Measurements from ENCODE around the gene VSIG4.
"Not testable (repeated sequence)": the region's sequence is repeated elsewhere in the genome, so short reads cannot be mapped to it uniquely, and the experiment has no call there.

DNA sequence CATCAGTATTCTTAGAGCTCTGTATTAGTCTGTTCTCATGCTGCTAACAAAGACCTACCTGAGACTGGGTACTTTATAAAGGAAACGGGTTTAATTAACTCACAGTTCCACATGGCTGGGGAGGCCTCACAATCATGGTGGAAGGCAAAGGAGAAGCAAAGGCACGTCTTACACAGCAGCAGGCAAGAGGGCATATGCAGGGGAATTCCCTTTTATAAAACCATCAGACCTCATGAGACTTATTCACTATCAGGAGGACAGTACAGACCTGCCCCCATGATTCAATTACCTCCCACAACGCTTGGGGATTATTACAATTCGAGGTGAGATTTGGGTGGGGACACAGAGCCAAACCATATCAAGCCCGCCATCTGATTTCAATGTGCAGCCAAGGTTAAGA, 17.1 kb upstream of the VSIG4 start:
- not testable (repeated sequence) for TF ChIP-seq ESRRA (CRISPR knock-in tag; IDR thresholded peaks at IDR 0.05; ENCODE audit: low read depth); PHF5A (CRISPR knock-in tag; IDR thresholded peaks at IDR 0.05; ENCODE audit: low read depth, unreplicated experiment); ARNTL (CRISPR knock-in tag; IDR thresholded peaks at IDR 0.05)
- TF ChIP-seq, protein P1, sequence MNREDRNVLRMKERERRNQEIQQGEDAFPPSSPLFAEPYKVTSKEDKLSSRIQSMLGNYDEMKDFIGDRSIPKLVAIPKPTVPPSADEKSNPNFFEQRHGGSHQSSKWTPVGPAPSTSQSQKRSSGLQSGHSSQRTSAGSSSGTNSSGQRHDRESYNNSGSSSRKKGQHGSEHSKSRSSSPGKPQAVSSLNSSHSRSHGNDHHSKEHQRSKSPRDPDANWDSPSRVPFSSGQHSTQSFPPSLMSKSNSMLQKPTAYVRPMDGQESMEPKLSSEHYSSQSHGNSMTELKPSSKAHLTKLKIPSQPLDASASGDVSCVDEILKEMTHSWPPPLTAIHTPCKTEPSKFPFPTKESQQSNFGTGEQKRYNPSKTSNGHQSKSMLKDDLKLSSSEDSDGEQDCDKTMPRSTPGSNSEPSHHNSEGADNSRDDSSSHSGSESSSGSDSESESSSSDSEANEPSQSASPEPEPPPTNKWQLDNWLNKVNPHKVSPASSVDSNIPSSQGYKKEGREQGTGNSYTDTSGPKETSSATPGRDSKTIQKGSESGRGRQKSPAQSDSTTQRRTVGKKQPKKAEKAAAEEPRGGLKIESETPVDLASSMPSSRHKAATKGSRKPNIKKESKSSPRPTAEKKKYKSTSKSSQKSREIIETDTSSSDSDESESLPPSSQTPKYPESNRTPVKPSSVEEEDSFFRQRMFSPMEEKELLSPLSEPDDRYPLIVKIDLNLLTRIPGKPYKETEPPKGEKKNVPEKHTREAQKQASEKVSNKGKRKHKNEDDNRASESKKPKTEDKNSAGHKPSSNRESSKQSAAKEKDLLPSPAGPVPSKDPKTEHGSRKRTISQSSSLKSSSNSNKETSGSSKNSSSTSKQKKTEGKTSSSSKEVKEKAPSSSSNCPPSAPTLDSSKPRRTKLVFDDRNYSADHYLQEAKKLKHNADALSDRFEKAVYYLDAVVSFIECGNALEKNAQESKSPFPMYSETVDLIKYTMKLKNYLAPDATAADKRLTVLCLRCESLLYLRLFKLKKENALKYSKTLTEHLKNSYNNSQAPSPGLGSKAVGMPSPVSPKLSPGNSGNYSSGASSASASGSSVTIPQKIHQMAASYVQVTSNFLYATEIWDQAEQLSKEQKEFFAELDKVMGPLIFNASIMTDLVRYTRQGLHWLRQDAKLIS (CRISPR knock-in tag; IDR thresholded peaks at IDR 0.05) = not testable (repeated sequence)
- TF ChIP-seq, protein P2, sequence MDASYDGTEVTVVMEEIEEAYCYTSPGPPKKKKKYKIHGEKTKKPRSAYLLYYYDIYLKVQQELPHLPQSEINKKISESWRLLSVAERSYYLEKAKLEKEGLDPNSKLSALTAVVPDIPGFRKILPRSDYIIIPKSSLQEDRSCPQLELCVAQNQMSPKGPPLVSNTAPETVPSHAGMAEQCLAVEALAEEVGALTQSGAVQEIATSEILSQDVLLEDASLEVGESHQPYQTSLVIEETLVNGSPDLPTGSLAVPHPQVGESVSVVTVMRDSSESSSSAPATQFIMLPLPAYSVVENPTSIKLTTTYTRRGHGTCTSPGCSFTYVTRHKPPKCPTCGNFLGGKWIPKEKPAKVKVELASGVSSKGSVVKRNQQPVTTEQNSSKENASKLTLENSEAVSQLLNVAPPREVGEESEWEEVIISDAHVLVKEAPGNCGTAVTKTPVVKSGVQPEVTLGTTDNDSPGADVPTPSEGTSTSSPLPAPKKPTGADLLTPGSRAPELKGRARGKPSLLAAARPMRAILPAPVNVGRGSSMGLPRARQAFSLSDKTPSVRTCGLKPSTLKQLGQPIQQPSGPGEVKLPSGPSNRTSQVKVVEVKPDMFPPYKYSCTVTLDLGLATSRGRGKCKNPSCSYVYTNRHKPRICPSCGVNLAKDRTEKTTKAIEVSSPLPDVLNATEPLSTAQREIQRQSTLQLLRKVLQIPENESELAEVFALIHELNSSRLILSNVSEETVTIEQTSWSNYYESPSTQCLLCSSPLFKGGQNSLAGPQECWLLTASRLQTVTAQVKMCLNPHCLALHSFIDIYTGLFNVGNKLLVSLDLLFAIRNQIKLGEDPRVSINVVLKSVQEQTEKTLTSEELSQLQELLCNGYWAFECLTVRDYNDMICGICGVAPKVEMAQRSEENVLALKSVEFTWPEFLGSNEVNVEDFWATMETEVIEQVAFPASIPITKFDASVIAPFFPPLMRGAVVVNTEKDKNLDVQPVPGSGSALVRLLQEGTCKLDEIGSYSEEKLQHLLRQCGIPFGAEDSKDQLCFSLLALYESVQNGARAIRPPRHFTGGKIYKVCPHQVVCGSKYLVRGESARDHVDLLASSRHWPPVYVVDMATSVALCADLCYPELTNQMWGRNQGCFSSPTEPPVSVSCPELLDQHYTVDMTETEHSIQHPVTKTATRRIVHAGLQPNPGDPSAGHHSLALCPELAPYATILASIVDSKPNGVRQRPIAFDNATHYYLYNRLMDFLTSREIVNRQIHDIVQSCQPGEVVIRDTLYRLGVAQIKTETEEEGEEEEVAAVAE (CRISPR knock-in tag; IDR thresholded peaks at IDR 0.05; ENCODE audit: borderline replicate concordance) = not testable (repeated sequence)
- TF ChIP-seq, protein P3, sequence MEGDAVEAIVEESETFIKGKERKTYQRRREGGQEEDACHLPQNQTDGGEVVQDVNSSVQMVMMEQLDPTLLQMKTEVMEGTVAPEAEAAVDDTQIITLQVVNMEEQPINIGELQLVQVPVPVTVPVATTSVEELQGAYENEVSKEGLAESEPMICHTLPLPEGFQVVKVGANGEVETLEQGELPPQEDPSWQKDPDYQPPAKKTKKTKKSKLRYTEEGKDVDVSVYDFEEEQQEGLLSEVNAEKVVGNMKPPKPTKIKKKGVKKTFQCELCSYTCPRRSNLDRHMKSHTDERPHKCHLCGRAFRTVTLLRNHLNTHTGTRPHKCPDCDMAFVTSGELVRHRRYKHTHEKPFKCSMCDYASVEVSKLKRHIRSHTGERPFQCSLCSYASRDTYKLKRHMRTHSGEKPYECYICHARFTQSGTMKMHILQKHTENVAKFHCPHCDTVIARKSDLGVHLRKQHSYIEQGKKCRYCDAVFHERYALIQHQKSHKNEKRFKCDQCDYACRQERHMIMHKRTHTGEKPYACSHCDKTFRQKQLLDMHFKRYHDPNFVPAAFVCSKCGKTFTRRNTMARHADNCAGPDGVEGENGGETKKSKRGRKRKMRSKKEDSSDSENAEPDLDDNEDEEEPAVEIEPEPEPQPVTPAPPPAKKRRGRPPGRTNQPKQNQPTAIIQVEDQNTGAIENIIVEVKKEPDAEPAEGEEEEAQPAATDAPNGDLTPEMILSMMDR (CRISPR knock-in tag; IDR thresholded peaks at IDR 0.05) = not testable (repeated sequence)

Measured in HepG2 (cell line).